ENCODE measurements around the gene FOSL1.

Gene FOSL1

DNA sequence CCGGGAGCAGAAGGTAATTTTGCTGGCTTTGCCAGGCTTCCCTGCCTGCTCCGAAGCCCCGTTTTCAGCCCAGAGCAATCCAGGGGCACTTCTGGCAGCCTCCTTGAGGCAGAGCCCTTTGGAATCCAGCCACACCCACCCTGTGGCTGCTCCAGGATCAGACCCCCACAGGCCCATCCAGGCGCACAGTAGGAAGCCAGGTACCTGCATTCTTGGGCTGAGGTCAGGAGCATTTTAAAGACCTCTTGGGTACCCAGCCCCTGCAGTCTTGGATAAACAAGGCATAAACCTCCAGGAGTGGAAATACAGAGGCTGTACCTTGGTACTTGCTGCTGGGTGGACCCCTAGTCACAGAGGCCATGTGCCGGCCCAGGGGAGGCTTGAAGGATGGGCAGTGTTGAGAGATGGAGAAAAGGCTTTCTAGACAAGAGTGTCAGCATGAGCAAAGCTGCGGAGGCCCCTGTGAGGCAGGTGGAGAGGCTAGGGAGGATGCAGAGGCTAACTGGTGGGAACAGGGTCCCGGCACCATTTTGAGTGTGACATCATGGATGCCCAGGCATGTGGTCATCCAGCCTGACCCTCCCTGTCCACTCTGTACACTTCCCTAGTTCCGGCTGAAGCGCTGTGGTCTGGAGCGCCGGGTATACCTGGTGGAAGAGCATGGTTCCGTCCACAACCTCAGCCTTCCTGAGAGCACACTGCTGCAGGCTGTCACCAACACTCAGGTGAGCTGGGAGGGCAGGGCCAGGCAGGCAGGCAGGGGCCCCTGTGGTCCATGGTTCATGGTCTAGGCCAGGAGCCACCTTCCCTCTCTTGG is 36.1 kb downstream of the FOSL1 start:
- no peak for DNase-seq (ENCODE audit: low read depth)

GRCh38 chr11:65862941-65863888 is 37.0 kb downstream of the FOSL1 start:
- DNase-seq (ENCODE audit: low read depth) = no peak

DNA sequence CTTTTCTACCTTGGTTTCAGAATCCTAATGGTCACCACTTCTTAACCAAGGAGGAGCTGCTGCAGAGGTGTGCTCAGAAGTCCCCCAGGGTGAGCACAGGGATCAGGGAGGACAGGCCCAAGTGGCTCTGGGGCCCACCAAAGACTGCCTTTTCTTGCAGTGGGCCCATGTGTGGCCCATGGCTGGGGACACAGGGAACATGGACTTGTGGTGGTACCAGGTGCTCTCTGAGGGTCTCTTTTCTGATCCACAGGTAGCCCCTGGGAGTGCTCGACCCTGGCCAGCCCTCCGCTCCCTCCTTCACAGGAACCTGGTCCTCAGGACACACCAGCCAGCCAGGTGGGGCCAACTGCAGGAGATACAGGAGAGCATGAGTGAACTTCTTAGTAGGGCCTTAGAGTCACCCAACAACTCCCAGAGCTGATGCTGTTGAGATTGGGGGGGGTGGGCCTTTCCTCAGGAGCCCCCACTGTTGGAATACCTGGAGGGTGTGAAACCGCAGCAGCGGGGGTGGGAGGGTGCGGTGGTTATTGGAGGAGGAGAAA is 37.9 kb downstream of the FOSL1 start:
- DNase-seq (ENCODE audit: low read depth) = no peak

DNA sequence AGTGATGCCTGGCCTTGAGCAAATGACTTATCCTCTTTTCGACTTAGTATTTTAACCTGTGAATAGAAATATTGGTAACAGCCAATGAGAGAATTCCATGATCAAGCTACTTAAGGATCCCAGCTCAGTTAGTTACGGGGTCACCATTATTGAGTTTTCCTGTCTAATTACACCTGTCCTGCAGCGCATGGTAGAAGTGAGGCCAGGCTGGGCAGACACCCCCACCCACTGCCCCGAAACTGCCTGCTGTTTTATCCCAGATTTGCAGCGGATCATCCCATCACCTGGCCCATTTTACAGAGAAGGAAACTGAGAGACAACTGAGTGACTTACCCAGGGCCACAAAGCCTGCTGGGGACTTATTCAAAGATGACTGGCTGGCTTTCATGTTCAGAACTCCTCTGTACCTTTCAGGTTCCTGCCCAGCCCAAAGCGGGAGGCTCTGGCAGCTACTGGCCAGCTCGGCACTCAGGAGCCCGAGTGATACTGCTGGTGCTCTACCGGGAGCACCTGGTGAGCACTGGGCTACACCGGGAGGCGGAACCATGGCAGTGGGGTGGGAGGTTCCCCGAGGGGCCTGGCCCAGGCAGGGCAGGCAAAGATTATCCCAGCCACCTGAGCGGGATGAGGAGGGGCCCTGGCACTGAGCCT is 38.5 kb downstream of the FOSL1 start:
- no peak for DNase-seq (ENCODE audit: low read depth)

DNA sequence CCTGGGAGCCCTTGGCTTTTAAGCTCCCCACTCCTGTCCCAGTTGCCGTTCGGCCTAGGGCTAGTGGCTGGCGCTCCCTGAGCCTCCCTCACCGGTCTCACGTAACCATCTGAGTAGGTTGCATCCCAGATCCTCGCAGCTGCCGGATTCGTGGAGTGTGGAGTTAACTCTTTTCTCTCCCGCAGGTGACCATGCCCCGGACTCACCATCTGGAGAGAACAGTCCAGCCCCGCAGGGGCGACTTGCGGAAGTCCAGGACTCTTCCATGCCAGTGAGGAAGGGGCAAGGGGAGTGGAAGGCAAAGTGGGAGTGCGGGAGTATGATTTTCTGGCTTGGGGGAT is 39.1 kb downstream of the FOSL1 start:
- no peak for DNase-seq (ENCODE audit: low read depth)

DNA sequence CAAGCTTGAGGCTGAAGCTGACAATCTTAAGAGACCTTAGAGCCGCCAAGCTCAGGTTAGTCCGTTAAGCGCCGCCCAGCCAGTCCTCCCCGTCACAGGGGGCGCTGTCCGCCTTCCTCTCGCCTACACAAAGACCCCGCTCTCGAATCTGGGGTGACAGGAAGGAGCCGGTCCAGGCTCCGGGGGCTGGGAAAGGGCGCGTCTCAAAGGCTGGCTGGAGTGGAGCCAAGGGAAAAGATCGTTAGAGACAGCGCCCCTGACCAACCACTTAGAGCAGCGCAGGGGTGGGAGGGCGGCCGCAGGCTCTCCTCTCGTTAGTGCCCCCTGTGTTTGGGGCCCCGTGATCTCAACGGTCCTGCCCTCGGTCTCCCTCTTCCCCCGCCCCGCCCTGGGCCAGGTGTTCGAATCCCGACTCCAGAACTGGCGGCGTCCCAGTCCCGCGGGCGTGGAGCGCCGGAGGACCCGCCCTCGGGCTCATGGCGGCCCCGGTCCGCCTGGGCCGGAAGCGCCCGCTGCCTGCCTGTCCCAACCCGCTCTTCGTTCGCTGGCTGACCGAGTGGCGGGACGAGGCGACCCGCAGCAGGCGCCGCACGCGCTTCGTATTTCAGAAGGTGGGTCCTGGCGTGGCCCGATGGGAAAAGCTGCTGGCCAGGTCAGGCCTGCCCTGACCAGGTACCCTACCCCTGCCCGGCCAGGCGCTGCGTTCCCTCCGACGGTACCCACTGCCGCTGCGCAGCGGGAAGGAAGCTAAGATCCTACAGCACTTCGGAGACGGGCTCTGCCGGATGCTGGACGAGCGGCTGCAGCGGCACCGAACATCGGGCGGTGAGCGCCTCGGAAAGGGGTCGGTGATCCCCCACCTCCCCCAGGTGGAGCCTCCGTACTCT is 39.7 kb downstream of the FOSL1 start, which contains the start of gene MUS81:
TSS of gene MUS81 (plus strand) at position 156 of the 887 bp plus-strand sequence. CDS start at position 477, 321 bp downstream.
- peak; percentile 91 for DNase-seq (ENCODE audit: low read depth)

GRCh38 chr11:65859812-65860277 is 40.3 kb downstream of the FOSL1 start:
- DNase-seq (ENCODE audit: low read depth) = peak; percentile 31

DNA sequence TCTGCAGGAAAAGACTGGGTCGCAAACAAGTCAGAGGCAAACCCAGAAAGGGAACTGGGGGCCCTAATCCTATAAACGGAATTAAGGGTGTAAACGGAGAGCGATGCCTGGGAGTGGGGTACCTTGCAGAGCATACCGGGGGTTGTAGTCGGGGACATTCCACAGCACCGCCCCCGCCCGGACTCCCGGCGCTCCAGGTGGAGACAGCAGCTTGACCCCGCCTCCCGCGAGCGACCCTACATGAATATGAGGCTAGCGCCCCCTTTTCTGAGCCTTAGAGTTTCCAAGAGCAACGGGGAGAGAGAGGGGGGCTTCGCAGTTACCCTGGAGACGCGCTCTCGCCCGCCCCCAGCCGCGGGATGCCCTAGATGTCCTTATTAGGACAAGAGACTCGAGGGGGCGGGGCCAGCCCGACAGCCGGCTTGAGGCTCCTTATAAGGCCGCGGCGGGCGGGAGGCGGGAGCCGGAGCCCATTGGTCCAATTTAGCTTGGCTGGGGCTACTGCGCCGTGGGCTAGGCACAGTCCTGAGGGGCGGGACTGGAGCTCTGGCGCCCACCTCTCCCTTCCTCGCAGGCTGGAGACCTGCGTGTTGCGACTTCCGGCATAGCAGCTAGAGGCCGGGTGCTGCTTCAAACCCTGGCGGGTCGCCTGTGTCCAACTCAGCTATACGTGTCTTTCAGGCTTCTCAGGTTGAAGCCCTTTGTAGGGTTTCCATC is 40.9 kb downstream of the FOSL1 start:
- peak; percentile 89 for DNase-seq (ENCODE audit: low read depth)

DNA sequence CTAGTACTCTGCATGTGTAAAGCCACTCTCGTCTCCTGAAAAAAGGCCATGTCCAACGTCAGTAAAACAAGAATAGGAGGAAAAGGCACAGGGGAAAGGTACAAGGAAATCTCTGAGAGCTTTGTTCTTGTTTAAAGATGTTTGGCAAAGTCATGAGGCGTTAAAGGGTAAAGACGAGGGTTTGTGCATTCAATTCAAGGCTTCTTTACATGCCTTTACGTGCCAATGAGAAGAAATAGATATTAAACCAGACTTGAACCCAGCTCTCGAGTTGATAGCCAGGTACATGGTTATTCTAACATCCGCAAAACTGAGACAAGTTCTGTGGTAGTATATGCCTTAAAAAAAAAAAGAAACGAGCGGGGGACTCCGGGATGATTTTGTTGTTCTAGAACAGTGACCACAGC is 41.5 kb downstream of the FOSL1 start:
- no peak for DNase-seq (ENCODE audit: low read depth)

GRCh38 chr11:65857853-65858680 is 42.1 kb downstream of the FOSL1 start, which contains the start of gene CFL1:
Gene CFL1, minus strand, starts transcription at chr11:65858180. Its CDS starts 81 bp downstream, at chr11:65858099.
- DNase-seq (ENCODE audit: low read depth) = peak; percentile 84

DNA sequence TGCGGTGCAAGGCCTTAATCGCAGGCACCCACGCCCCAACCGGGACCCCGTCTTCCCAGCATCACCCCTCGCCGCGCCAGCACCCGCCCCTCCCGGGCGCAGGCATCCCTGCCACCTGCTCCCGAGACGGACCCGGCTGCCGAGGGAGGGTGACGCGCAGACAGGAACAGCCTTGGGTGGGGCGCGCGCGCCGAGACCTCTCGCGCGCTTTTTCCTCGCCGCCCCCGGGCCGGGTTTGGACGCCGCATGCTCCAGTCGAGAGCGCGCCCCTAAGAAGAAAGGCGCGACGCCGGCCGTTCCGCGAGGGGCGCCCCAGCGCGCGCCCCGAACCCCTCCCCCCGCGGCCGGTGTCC is 42.7 kb downstream of the FOSL1 start:
- DNase-seq (ENCODE audit: low read depth) = no peak

DNA sequence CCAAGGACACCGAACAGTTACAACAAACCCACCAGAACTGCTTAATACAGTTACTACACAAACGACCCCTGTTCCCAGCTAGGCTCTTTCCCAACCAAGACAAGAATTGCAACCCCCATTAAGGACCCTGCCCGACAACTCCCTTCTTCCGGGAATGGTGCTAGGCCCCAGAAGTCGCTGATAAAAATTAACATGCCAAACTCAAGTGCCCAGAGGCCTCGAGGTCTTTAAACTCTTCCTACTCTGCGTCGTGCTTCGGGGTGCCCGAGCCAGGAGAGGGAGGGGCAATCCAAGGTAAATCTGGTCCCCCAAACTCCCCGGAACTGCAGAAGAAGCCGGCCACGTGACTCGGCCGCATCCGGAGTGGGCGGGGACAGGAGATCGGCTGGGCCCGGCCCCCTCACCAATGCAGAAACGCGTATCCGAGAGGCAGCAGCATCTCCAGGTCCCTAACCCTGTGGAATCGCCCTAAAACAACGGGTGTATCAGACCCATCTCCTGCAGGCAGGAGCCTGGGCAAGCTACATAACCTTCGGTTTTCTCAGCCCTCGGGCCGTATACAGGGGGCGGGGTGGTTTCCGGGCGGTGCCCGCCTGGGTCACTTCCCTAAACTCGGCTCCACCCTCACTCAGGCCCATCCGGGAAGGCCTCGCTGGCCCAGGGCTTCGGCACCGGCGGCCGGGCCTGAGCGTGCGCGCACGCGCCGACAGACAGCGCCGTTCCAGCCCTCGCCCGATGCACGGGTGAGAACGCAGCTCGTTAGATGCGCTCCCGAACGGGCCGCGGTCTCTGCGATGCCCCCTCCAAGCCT is 43.3 kb downstream of the FOSL1 start:
- DNase-seq (ENCODE audit: low read depth) = peak; percentile 55

GRCh38 chr11:65855927-65856363 is 44.2 kb downstream of the FOSL1 start:
- DNase-seq (ENCODE audit: low read depth) = no peak

DNA sequence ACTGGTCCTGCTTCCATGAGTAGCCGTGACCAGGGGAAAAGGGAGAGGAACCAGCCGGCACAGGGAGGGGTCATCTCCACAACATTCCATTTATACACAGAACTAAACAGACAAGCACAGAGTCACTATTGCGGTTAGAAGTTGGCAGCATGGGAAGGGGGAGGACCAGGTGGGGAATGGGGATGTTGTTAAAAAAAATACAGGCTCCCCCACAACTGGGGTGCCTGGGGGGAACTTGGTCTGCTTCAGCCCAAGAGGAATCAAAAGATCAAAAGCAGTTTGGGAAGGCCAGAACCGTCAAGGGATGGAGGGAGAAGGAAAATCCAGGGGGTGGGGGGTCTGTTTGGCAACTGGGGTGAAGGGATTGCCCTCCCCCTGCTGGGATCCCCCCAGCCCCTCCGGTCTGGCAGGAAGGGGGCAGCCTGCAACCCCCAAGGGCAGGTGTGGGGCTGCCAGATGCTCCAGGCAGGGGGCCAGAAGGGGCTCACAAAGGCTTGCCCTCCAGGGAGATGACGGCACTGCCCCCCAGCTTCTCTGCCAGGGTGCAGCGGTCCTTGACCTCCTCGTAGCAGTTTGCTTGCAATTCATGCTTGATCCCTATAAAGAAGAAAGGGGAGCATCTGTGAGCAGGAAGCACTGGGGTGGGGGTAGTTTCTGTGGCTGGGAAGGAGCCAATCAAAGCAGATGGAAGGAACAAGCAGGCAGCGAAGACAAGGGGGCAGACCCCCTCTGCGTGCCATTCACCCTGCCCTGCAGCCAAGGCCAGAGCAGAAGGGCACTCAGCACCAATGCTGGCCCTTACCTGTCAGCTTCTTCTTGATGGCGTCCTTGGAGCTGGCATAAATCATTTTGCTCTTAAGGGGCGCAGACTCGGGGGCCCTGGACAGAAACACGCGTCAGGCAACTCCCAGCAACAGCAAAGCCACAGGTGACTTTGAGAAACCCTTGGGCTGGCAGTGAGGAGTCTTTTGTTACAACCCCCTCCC is 45.0 kb downstream of the FOSL1 start:
- DNase-seq (ENCODE audit: low read depth) = no peak

- no peak for DNase-seq (ENCODE audit: low read depth)
These were observed 46.0 kb downstream of the FOSL1 start for GRCh38 chr11:65854161-65854592.

- no peak for DNase-seq (ENCODE audit: low read depth)
These were observed 46.8 kb downstream of the FOSL1 start for GRCh38 chr11:65853246-65853979.
